SHP77 (cell line): ENCODE results near the gene CCDC57.
"Not testable (repeated sequence)": the region's sequence is repeated elsewhere in the genome, so short reads cannot be mapped to it uniquely, and the experiment has no call there.

ENCODE experiments used
- DNase-seq, 2 experiments: peaks; one replicate each; lab custom pipeline; 2025; lab: John Stamatoyannopoulos, UW

CCDC57 gene

GRCh38 chr17:82175951-82176350 lies 36.7 kb downstream of the CCDC57 start:
- DNase-seq = no peak

- DNase-seq = no peak
Measured at GRCh38 chr17:82175201-82175600, 37.4 kb downstream of the CCDC57 start.

- DNase-seq = not testable (repeated sequence)
Measured at GRCh38 chr17:82174042-82174857, 38.4 kb downstream of the CCDC57 start.

DNA sequence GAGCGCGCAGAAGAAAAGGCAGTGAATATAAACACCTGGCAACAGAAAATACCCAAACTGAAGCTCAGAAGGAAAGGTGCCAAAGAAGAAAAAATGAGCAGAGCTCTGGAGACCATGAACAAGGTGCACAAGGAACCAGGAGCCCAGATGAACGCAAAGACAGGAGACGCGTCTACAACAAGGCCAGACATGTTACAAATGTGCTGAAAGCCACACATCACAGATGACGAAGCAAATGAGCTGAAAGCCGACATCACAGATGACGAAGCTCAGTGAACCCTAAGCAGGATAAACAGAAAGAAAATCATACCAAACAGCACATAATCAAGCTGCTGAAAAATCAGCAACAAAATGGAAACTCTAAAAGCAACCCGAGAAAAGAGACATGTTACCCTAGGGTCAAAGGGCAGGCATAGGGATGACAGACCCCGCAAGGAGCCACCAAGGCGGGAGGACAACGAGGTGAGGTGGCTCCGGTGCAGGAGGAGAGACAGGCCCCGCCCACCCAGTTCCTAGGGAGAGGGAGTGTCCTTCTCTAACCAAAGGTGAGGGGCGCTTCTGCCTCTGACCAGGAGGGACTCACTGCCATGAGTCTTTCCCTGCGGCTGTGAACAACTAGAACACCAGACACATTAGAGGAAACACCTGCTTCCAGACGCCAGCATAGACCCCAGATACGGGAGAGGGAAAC lies 39.1 kb downstream of the CCDC57 start:
- DNase-seq = no peak

- no peak for DNase-seq
Measured at GRCh38 chr17:82172486-82173160, 40.0 kb downstream of the CCDC57 start.

- no peak for DNase-seq
Measured at GRCh38 chr17:82171750-82172375, 40.8 kb downstream of the CCDC57 start.

DNA sequence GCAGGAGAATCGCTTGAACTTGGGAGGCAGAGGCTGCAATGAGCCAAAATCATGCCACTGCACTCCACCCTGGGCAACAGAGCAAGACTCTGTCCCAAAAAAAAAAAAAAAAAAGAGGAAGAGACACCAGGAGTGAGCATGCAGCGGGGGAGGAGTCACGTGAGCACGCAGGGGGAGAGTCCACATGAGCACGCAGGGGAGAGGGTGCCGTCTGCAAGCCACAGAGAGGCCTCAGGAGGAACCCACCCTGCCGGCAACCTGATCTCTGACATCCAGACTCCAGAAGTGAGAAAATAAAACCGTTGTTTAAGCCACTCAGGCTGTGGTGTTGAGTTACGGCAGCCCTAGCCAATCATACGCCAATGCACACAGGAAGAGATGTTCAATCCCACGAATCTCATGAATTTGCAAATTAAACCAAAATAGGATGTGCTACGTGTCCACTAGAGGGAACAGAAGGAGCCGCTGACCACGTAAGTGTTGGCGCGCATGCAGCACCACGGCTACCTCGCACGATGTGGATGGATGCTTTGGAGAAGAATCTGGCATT lies 42.2 kb downstream of the CCDC57 start:
- DNase-seq = no peak

DNA sequence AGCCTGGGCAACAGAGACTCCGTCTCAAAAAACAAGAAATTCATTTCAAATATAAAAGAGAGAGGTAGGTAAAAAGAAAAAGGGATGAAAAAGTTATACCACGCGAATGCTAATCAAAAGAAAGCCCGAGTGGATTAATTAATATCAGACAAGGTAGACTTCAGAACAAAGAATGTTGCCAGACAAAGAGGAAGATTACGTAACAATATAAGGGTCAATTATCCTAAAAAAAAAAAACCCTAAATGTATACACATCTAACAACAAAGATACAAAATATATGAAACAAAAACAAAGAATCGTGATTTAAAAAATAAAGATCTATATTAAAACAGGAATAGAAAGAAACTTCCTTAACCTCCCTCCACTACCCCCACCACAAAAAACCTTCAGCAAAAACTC lies 44.1 kb downstream of the CCDC57 start:
- DNase-seq = no peak

GRCh38 chr17:82167028-82167427 lies 45.6 kb downstream of the CCDC57 start:
- DNase-seq = no peak

- no peak for DNase-seq
Measured at GRCh38 chr17:82164853-82165252, 47.8 kb downstream of the CCDC57 start.

DNA sequence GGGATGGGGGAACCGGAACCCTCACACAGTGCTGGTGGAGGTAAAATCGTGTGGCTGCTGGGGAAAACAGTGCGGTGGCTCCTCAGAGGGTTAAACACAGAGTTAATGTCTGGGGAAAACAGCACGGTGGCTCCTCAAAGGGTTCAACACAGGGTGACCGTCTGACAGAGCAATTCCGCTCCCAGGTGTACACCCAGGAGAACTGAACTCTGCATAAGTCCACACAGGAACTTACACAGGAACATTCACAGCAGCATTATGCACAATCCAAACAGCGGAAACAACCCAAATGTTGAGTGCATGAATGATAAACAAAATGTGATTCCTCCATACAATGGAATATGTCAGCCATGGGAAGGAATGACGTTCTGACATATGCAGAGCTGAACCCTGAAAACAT lies 51.4 kb downstream of the CCDC57 start:
- no peak for DNase-seq

GRCh38 chr17:82160075-82160474 lies 52.6 kb downstream of the CCDC57 start:
- no peak for DNase-seq

- no peak for DNase-seq
Measured at GRCh38 chr17:82158825-82159224, 53.8 kb downstream of the CCDC57 start.

DNA sequence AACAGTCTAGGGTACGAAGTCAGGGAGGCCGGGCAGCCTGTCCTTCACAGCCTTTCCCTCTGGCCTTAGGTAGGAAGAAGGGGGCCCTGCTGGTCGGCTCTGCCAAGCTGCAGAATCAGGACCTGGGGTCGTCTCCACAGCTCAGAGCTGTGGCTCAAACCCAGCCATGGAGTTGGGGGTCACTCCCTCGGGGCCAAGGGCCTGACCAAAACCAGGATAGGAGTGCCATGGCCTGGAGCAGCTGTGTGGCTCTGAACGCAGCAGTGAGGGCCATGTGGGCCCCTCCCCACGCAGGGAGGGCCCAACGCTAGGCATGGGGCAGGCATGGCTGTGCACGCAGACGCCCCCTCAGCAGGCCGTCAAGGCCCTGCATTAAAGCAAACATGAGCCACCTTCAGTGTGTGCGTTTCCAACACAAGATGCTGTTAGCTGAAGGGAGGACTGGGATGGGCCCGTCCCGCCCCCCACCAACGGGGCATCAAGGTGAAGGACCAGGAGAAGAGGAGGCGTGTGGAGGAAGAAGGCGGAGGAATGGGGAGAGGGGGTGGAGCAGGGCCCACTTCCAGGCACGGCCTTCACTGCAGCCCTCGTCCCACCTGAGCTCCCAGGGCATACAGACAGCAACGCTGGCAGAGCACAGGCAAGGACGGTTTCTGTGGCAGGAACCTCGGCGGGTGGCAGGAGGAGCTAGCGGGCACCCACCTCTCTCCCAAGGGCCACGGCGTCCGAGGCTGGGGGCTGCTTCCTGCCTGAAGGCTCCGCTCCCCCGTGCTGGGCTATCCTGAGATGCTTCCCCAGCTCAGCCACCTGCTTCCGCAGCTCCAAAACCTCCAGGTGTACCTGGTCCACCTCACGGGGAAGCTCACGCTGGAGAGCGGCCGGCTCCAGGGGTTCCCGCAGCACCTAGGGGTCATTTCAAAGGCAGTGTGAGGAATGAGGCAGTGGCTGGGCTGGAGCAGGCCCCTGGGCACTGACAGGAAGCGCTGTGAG lies 55.3 kb downstream of the CCDC57 start:
- no peak for DNase-seq

GRCh38 chr17:82156284-82156925 lies 56.2 kb downstream of the CCDC57 start:
- no peak for DNase-seq

- no peak for DNase-seq
Measured at GRCh38 chr17:82155606-82156005, 57.0 kb downstream of the CCDC57 start.

DNA sequence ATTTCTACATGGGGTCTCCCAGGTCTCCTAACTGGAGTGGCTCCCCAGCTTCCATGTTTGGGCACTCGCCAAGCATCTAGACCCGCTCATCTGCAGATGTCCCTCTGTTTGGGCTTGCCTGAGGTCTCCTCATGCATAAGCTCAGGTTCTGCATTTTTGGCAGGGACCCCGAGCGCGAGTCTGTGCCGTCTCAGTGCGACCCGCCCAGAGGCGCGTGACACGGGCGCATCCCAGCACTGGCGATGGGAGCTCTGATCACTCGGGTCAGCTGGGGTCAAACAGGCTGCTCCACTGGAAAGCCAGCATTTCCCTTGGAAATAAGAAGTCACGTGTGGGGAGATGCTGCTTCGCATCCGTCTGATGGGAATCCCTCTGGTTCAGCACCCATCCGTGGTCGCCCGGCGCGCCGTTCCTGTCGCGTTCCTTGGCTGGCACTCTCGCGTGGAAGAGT lies 57.7 kb downstream of the CCDC57 start:
- no peak for DNase-seq

DNA sequence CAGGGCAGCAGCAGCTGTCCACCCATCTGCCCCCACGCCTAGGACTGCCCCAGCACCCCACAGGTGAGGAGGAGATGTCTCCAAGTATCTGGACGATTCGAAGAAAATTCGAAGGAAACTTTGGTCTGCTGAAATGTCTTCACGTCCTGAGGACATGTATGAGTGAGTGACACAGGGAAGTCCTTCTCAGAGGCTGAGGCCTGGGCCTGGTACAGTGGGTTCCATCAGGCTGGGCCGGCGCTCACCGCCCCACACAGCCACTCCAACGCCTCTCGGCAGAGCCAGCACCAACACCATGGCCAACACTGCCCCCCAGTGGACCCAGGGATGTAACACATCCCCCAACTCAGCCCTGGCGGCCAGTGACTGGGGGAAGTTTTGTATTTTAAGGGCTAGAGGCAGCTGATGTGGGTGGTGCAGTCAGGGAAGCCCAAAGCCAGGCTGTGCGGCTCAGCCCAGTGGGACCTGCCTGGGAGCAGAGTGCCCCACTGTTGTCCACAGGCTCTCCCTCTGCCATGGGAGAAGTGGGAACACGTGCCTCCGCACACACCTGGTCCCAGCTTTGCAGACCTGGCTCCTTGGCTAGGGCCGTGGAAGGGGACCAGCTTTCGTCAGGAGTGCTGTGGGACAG lies 58.8 kb downstream of the CCDC57 start:
- DNase-seq = peak; percentile 81 to 83

DNA sequence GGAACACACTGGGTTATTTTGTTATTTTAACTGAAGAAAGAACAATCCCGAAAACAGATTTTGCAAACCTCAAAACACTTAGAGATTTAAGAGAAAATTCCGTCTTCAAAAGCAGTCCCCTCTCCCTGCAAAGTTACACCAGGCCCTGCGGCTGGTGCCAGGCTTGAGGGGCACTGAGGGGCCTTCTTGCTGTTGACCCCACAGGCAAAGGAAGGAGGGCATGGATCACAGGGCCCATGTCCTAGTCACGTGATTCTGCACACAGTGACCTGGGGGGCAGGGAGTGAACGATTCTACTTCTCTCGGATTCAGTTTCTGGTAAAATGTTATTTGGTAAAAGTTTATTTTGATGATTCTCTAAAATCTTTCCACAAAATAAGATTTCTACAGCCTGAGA lies 59.3 kb downstream of the CCDC57 start:
- no peak for DNase-seq
